ENCODE results near the gene VASN.

Gene VASN

GRCh38 chr16:4354512-4355409 is 16.9 kb upstream of the VASN start:
- DNase-seq: no peak

- no peak for DNase-seq
These were observed 14.8 kb upstream of the VASN start for GRCh38 chr16:4356820-4357219.

- no peak for DNase-seq
These were observed 13.4 kb upstream of the VASN start for GRCh38 chr16:4358236-4358635.

- peak; percentile 75 for DNase-seq
These were observed 12.7 kb upstream of the VASN start for GRCh38 chr16:4358831-4359561.

- DNase-seq: no peak
These were observed 11.7 kb upstream of the VASN start for GRCh38 chr16:4359914-4360313.

- DNase-seq: no peak
These were observed 11.1 kb upstream of the VASN start for GRCh38 chr16:4360538-4361021.

GRCh38 chr16:4361033-4361943 is 10.4 kb upstream of the VASN start:
- no peak for DNase-seq

GRCh38 chr16:4361944-4362311 is 9.7 kb upstream of the VASN start:
- DNase-seq: no peak

- no peak for DNase-seq
These were observed 9.0 kb upstream of the VASN start for GRCh38 chr16:4362476-4363135.

- DNase-seq: no peak
These were observed 7.2 kb upstream of the VASN start for GRCh38 chr16:4364196-4365013.

GRCh38 chr16:4365014-4365406 is 6.6 kb upstream of the VASN start:
- no peak for DNase-seq

GRCh38 chr16:4365615-4366014 is 6.0 kb upstream of the VASN start:
- DNase-seq: no peak

- DNase-seq: no peak
These were observed 5.6 kb upstream of the VASN start for GRCh38 chr16:4366016-4366415.

GRCh38 chr16:4367393-4367856 is 4.2 kb upstream of the VASN start:
- no peak for DNase-seq

GRCh38 chr16:4369007-4369733 is 2.5 kb upstream of the VASN start:
- DNase-seq: no peak

GRCh38 chr16:4370151-4370550 is 1.5 kb upstream of the VASN start:
- DNase-seq: no peak

GRCh38 chr16:4370570-4371356 is 885 bp upstream of the VASN start:
- DNase-seq: no peak

- peak; percentile 22 for DNase-seq
These were observed 441 bp downstream of the VASN start for GRCh38 chr16:4372001-4372577.

- no peak for DNase-seq
These were observed 1.1 kb downstream of the VASN start for GRCh38 chr16:4372578-4373355.

Data from stimulated activated CD4-positive, alpha-beta T cell treated with anti-CD3 and anti-CD28 coated beads, Interleukin-4, amount 100 ng/mL, for 1 hour (primary cell).